HG03575 (cell line): ENCODE data around the gene DDT.
"Not testable (repeated sequence)": the region's sequence is repeated elsewhere in the genome, so short reads cannot be mapped to it uniquely, and the experiment has no call there.

Source experiments
- ATAC-seq: cut with Tn5 transposase; IDR thresholded peaks from one replicate; pipeline ENCODE4 v1.9.1; 2021; ENCODE audit not compliant: unreplicated experiment, insufficient number of reproducible peaks, low FRiP score; ENCODE audit errors: extremely low read depth

Gene DDT

GRCh38 chr22:23974345-23974744 lies at the start of gene DDT:
Gene DDT (minus strand): TSS chr22:23974441. CDS start chr22:23974414, 27 bp downstream.
- peak; percentile 67 for ATAC-seq

GRCh38 chr22:24023204-24023789 lies 49.1 kb upstream of the DDT start:
- no peak for ATAC-seq

- no peak for ATAC-seq
Observed at GRCh38 chr22:24021304-24021703, 47.1 kb upstream of the DDT start.

- ATAC-seq, result no peak
Observed at GRCh38 chr22:24016156-24016555, 41.9 kb upstream of the DDT start.

GRCh38 chr22:24011735-24012068 lies 37.5 kb upstream of the DDT start:
- no peak for ATAC-seq

- ATAC-seq, result no peak
Observed at GRCh38 chr22:24010018-24010391, 35.8 kb upstream of the DDT start.

GRCh38 chr22:24009227-24010017 lies 35.2 kb upstream of the DDT start:
- no peak for ATAC-seq

- ATAC-seq, result no peak
Observed at GRCh38 chr22:24008381-24009226, 34.4 kb upstream of the DDT start.

GRCh38 chr22:24008022-24008283 lies 33.7 kb upstream of the DDT start:
- no peak for ATAC-seq

GRCh38 chr22:24007253-24008021 lies 33.2 kb upstream of the DDT start:
- no peak for ATAC-seq

- no peak for ATAC-seq
Observed at GRCh38 chr22:24006914-24007214, 32.6 kb upstream of the DDT start.

- ATAC-seq, result no peak
Observed at GRCh38 chr22:24006207-24006913, 32.1 kb upstream of the DDT start.

- ATAC-seq, result no peak
Observed at GRCh38 chr22:24005201-24005600, 31.0 kb upstream of the DDT start, which contains the start of gene GSTT4. Gene GSTT4 (minus strand): TSS chr22:24005453. CDS start chr22:24005356, 97 bp downstream.

- ATAC-seq, result no peak
Observed at GRCh38 chr22:24003887-24004286, 29.6 kb upstream of the DDT start.

- no peak for ATAC-seq
Observed at GRCh38 chr22:24002851-24003250, 28.6 kb upstream of the DDT start.

- no peak for ATAC-seq
Observed at GRCh38 chr22:24002272-24002671, 28.0 kb upstream of the DDT start.

GRCh38 chr22:24001314-24001713 lies 27.1 kb upstream of the DDT start:
- no peak for ATAC-seq

- not testable (repeated sequence) for ATAC-seq
Observed at GRCh38 chr22:23999779-24000178, 25.5 kb upstream of the DDT start.

- ATAC-seq, result no peak
Observed at GRCh38 chr22:23997092-23997491, 22.9 kb upstream of the DDT start.
